WERI-Rb-1 (cell line): ENCODE results near the gene BCAS2.

Experiments used
- DNase-seq: peaks from one replicate; pipeline ENCODE4 v3.0.0-alpha.2; 2020
- H3K27ac ChIP-seq: fragments of 250-450 bp; sonication (Bioruptor Pico); 2 replicates; pipeline ENCODE4 v1.5.1; 2020; ENCODE audit warnings: mild to moderate bottlenecking, moderate library complexity
- H3K27me3 ChIP-seq: fragments of 250-450 bp; sonication (Bioruptor Pico); 2 replicates; pipeline ENCODE4 v1.5.1; 2021; ENCODE audit warnings: mild to moderate bottlenecking, low read depth, moderate library complexity; ENCODE audit not compliant: insufficient read depth, severe bottlenecking
- H3K36me3 ChIP-seq: fragments of 250-450 bp; sonication (Bioruptor Pico); 2 replicates; pipeline ENCODE4 v1.5.1; 2020; ENCODE audit warnings: mild to moderate bottlenecking, moderate library complexity
- H3K4me3 ChIP-seq: 2 replicates; pipeline ENCODE4 v1.5.1; 2011; ENCODE audit warnings: low read depth, mild to moderate bottlenecking, control low read depth, low read length
- H3K9me3 ChIP-seq: fragments of 250-450 bp; sonication (Bioruptor Pico); 2 replicates; pipeline ENCODE4 v1.5.1; 2021; ENCODE audit warnings: mild to moderate bottlenecking, moderate library complexity; ENCODE audit not compliant: severe bottlenecking
- CTCF ChIP-seq: IDR thresholded peaks from 2 replicates; pipeline ENCODE4 v1.5.1; 2011; ENCODE audit warnings: low read depth, mild to moderate bottlenecking, control low read depth, inconsistent platforms, low read length

The BCAS2 gene

GRCh38 chr1:114547076-114547475 lies 34.3 kb downstream of the BCAS2 start:
- peak overlapping the region; percentile 34; the same call in 1 of the 2 replicates for H3K27ac ChIP-seq
- H3K36me3 ChIP-seq: no peaks in the 10 kb centered on the region
- TF ChIP-seq CTCF: no peak
- no peaks in the 10 kb centered on the region for H3K27me3 ChIP-seq
- peak; percentile 73 for DNase-seq
- H3K4me3 ChIP-seq: no peak overlapping the region
- no peaks in the 10 kb centered on the region for H3K9me3 ChIP-seq

- Histone ChIP-seq H3K4me3 (no peak overlapping the region), H3K36me3 (no peaks in the 10 kb centered on the region), H3K27me3 (no peaks in the 10 kb centered on the region), H3K27ac (no peak overlapping the region), H3K9me3 (no peaks in the 10 kb centered on the region)
- TF ChIP-seq CTCF: no peak
- DNase-seq: no peak
These were observed 35.6 kb downstream of the BCAS2 start for GRCh38 chr1:114545796-114546195.

GRCh38 chr1:114545315-114545714 lies 36.1 kb downstream of the BCAS2 start:
- no peaks in the 10 kb centered on the region for H3K27me3 ChIP-seq
- H3K27ac ChIP-seq: no peak overlapping the region
- no peaks in the 10 kb centered on the region for H3K9me3 ChIP-seq
- no peak overlapping the region for H3K4me3 ChIP-seq
- TF ChIP-seq CTCF: no peak
- DNase-seq: no peak
- no peaks in the 10 kb centered on the region for H3K36me3 ChIP-seq

- Histone ChIP-seq H3K27ac (no peak overlapping the region), H3K4me3 (no peak overlapping the region), H3K27me3 (no peaks in the 10 kb centered on the region), H3K9me3 (no peaks in the 10 kb centered on the region), H3K36me3 (no peaks in the 10 kb centered on the region)
- no peak for DNase-seq
- no peak for TF ChIP-seq CTCF
These were observed 40.6 kb downstream of the BCAS2 start for GRCh38 chr1:114540821-114541220.

- no peak for DNase-seq
- Histone ChIP-seq H3K9me3 (no peaks in the 10 kb centered on the region), H3K4me3 (no peak overlapping the region), H3K27ac (no peak overlapping the region), H3K36me3 (no peaks in the 10 kb centered on the region), H3K27me3 (no peaks in the 10 kb centered on the region)
- TF ChIP-seq CTCF: no peak
These were observed 41.1 kb downstream of the BCAS2 start for GRCh38 chr1:114540272-114540671.

- H3K36me3 ChIP-seq: no peaks in the 10 kb centered on the region
- no peak overlapping the region for H3K27ac ChIP-seq
- no peak for DNase-seq
- H3K27me3 ChIP-seq: no peaks in the 10 kb centered on the region
- no peaks in the 10 kb centered on the region for H3K9me3 ChIP-seq
- TF ChIP-seq CTCF: no peak
- H3K4me3 ChIP-seq: no peak overlapping the region
These were observed 45.4 kb downstream of the BCAS2 start for GRCh38 chr1:114536043-114536442.
